Activated CD4-positive, alpha-beta T cell treated with anti-CD3 and anti-CD28 coated beads, Interleukin-2, amount 10 ng/mL, durations not matched to agents 7 days and 5 days (primary cell): ENCODE measurements around the gene DLGAP1. TPM values are rescaled to one million over a fixed set of nuclear protein-coding genes. Genes with fewer than 3 reads are reported as not detected.
"Not testable (repeated sequence)": the region's sequence is repeated elsewhere in the genome, so short reads cannot be mapped to it uniquely, and the experiment has no call there.

Experiments
- CTCF ChIA-PET: fragments of 350-600 bp; sonication (Branson Sonifier 250); formaldehyde crosslinking; loops from one replicate; lab custom pipeline; 2021; ENCODE audit warnings: antibody characterized with exemption; lab: Charles Lee
- POLR2A ChIA-PET: fragments of 350-600 bp; sonication (Branson Sonifier 250); formaldehyde crosslinking; loops from one replicate; lab custom pipeline; 2021; ENCODE audit warnings: antibody characterized with exemption; lab: Charles Lee
- DNase-seq: peaks from one replicate; pipeline ENCODE4 v3.0.0-alpha.2; 2020
- H3K27ac Mint-ChIP-seq: one replicate; pipeline ENCODE4 v1.8.0; 2021; ENCODE audit warnings: mild to moderate bottlenecking, moderate library complexity, mixed read lengths
- H3K27me3 Mint-ChIP-seq: one replicate; pipeline ENCODE4 v1.8.0; 2021; ENCODE audit warnings: mixed read lengths
- H3K36me3 Mint-ChIP-seq: one replicate; pipeline ENCODE4 v1.8.0; 2021; ENCODE audit warnings: low read depth, mixed read lengths
- H3K4me1 Mint-ChIP-seq: one replicate; pipeline ENCODE4 v1.8.0; 2021; ENCODE audit warnings: mixed read lengths
- H3K4me3 Mint-ChIP-seq: one replicate; pipeline ENCODE4 v1.8.0; 2021; ENCODE audit warnings: mild to moderate bottlenecking, moderate library complexity, mixed read lengths
- H3K9me3 Mint-ChIP-seq: one replicate; pipeline ENCODE4 v1.8.0; 2021; ENCODE audit warnings: mixed read lengths
- total RNA-seq, 2 experiments: library from RNA; stranded (reverse); gene quantifications; one replicate each; pipeline ENCODE4 v1.2.3, GENCODE V29; 2021

DLGAP1 gene
- total RNA-seq, 2 experiments from 2014 or later: 0.10 TPM; not detected in 1

- Mint-ChIP-seq H3K27ac (no peak overlapping the region), H3K9me3 (peaks cover 17% of the 10 kb centered on the region), H3K27me3 (no peaks in the 10 kb centered on the region), H3K4me3 (no peak overlapping the region), H3K4me1 (no peaks in the 10 kb centered on the region), H3K36me3 (no peaks in the 10 kb centered on the region)
- POLR2A ChIA-PET: no interaction called here
- no peak for DNase-seq
- CTCF ChIA-PET: no interaction called here
Measured at GRCh38 chr18:4360221-4360715, 94.8 kb downstream of the DLGAP1 start.

GRCh38 chr18:4358618-4359017 is 96.5 kb downstream of the DLGAP1 start:
- POLR2A ChIA-PET: no interaction called here
- Mint-ChIP-seq H3K27ac (no peak overlapping the region), H3K9me3 (peaks cover 13% of the 10 kb centered on the region), H3K36me3 (no peaks in the 10 kb centered on the region), H3K4me3 (no peak overlapping the region), H3K4me1 (no peaks in the 10 kb centered on the region), H3K27me3 (no peaks in the 10 kb centered on the region)
- DNase-seq: no peak
- CTCF ChIA-PET: interaction anchor here (0.6 kb wide), 1 partner anchor 1497 kb away, joined by 4 read pairs; no protein-coding TSS in a partner anchor

GRCh38 chr18:4357579-4357978 is 97.5 kb downstream of the DLGAP1 start:
- Mint-ChIP-seq H3K27ac (no peak overlapping the region), H3K9me3 (peaks cover 13% of the 10 kb centered on the region), H3K4me3 (no peak overlapping the region), H3K27me3 (no peaks in the 10 kb centered on the region), H3K36me3 (no peaks in the 10 kb centered on the region), H3K4me1 (no peaks in the 10 kb centered on the region)
- DNase-seq: no peak
- ChIA-PET CTCF (no interaction called here), POLR2A (no interaction called here)

- no peaks in the 10 kb centered on the region for H3K27me3 Mint-ChIP-seq
- POLR2A ChIA-PET: no interaction called here
- no peak overlapping the region for H3K27ac Mint-ChIP-seq
- CTCF ChIA-PET: no interaction called here
- no peaks in the 10 kb centered on the region for H3K36me3 Mint-ChIP-seq
- H3K4me1 Mint-ChIP-seq: no peaks in the 10 kb centered on the region
- DNase-seq: no peak
- peaks cover 8% of the 10 kb centered on the region for H3K9me3 Mint-ChIP-seq
- no peak overlapping the region for H3K4me3 Mint-ChIP-seq
Measured at GRCh38 chr18:4356929-4357328, 98.2 kb downstream of the DLGAP1 start.

GRCh38 chr18:4353853-4354418 is 101.2 kb downstream of the DLGAP1 start:
- Mint-ChIP-seq H3K27me3 (no peaks in the 10 kb centered on the region), H3K9me3 (no peaks in the 10 kb centered on the region), H3K27ac (no peak overlapping the region), H3K36me3 (no peaks in the 10 kb centered on the region), H3K4me3 (no peak overlapping the region), H3K4me1 (no peaks in the 10 kb centered on the region)
- ChIA-PET POLR2A (no interaction called here), CTCF (no interaction called here)
- no peak for DNase-seq

GRCh38 chr18:4352746-4353551 is 102.2 kb downstream of the DLGAP1 start:
- no peak for DNase-seq
- no peaks in the 10 kb centered on the region for H3K27me3 Mint-ChIP-seq
- no peak overlapping the region for H3K4me3 Mint-ChIP-seq
- CTCF ChIA-PET: no interaction called here
- POLR2A ChIA-PET: no interaction called here
- H3K4me1 Mint-ChIP-seq: no peaks in the 10 kb centered on the region
- no peaks in the 10 kb centered on the region for H3K36me3 Mint-ChIP-seq
- no peaks in the 10 kb centered on the region for H3K9me3 Mint-ChIP-seq
- H3K27ac Mint-ChIP-seq: no peak overlapping the region

GRCh38 chr18:4351005-4351404 is 104.1 kb downstream of the DLGAP1 start:
- no peak overlapping the region for H3K4me3 Mint-ChIP-seq
- ChIA-PET POLR2A (no interaction called here), CTCF (no interaction called here)
- no peak overlapping the region for H3K27ac Mint-ChIP-seq
- no peak for DNase-seq
- H3K9me3 Mint-ChIP-seq: no peaks in the 10 kb centered on the region
- H3K4me1 Mint-ChIP-seq: no peaks in the 10 kb centered on the region
- no peaks in the 10 kb centered on the region for H3K36me3 Mint-ChIP-seq
- no peaks in the 10 kb centered on the region for H3K27me3 Mint-ChIP-seq

GRCh38 chr18:4335386-4335785 is 119.7 kb downstream of the DLGAP1 start:
- no peaks in the 10 kb centered on the region for H3K36me3 Mint-ChIP-seq
- CTCF ChIA-PET: no interaction called here
- DNase-seq: no peak
- POLR2A ChIA-PET: no interaction called here
- H3K27me3 Mint-ChIP-seq: no peaks in the 10 kb centered on the region
- no peaks in the 10 kb centered on the region for H3K4me1 Mint-ChIP-seq
- no peak overlapping the region for H3K27ac Mint-ChIP-seq
- peaks cover 5% of the 10 kb centered on the region for H3K9me3 Mint-ChIP-seq
- H3K4me3 Mint-ChIP-seq: no peak overlapping the region

- Mint-ChIP-seq H3K27me3 (no peaks in the 10 kb centered on the region), H3K4me3 (no peak overlapping the region), H3K9me3 (peaks cover 5% of the 10 kb centered on the region), H3K4me1 (no peaks in the 10 kb centered on the region), H3K27ac (no peak overlapping the region), H3K36me3 (no peaks in the 10 kb centered on the region)
- POLR2A ChIA-PET: no interaction called here
- no peak for DNase-seq
- CTCF ChIA-PET: no interaction called here
Measured at GRCh38 chr18:4333043-4333442, 122.1 kb downstream of the DLGAP1 start.

GRCh38 chr18:4319738-4320677 is 135.1 kb downstream of the DLGAP1 start:
- Mint-ChIP-seq H3K4me1 (no peaks in the 10 kb centered on the region), H3K27ac (no peak overlapping the region), H3K27me3 (no peaks in the 10 kb centered on the region), H3K36me3 (no peaks in the 10 kb centered on the region), H3K4me3 (no peak overlapping the region), H3K9me3 (no peaks in the 10 kb centered on the region)
- POLR2A ChIA-PET: interaction anchor here (0.6 kb wide), 1 partner anchor 27 kb away, joined by 7 read pairs; no protein-coding TSS in a partner anchor
- CTCF ChIA-PET: no interaction called here
- no peak for DNase-seq

- Mint-ChIP-seq H3K27ac (no peak overlapping the region), H3K36me3 (no peaks in the 10 kb centered on the region), H3K9me3 (no peaks in the 10 kb centered on the region), H3K4me3 (no peak overlapping the region), H3K27me3 (no peaks in the 10 kb centered on the region), H3K4me1 (no peaks in the 10 kb centered on the region)
- DNase-seq: no peak
- POLR2A ChIA-PET: no interaction called here
- CTCF ChIA-PET: no interaction called here
Measured at GRCh38 chr18:4318311-4318710, 136.8 kb downstream of the DLGAP1 start.

- H3K27ac Mint-ChIP-seq, H3K4me3 Mint-ChIP-seq, DNase-seq, H3K27me3 Mint-ChIP-seq, CTCF ChIA-PET, H3K4me1 Mint-ChIP-seq, POLR2A ChIA-PET, H3K36me3 Mint-ChIP-seq, H3K9me3 Mint-ChIP-seq: not testable (repeated sequence)
Measured at GRCh38 chr18:4311945-4312344, 143.2 kb downstream of the DLGAP1 start.

GRCh38 chr18:4311136-4311535 is 144.0 kb downstream of the DLGAP1 start:
- H3K4me1 Mint-ChIP-seq: no peaks in the 10 kb centered on the region
- no peaks in the 10 kb centered on the region for H3K27me3 Mint-ChIP-seq
- H3K9me3 Mint-ChIP-seq: no peaks in the 10 kb centered on the region
- CTCF ChIA-PET: no interaction called here
- no peak overlapping the region for H3K27ac Mint-ChIP-seq
- DNase-seq: no peak
- POLR2A ChIA-PET: no interaction called here
- no peaks in the 10 kb centered on the region for H3K36me3 Mint-ChIP-seq
- H3K4me3 Mint-ChIP-seq: no peak overlapping the region
